Measurements from ENCODE around the gene FLNB. TPM values are rescaled to one million over a fixed set of nuclear protein-coding genes. Genes with fewer than 3 reads are reported as not detected.

The FLNB gene
- total and polyA plus RNA-seq, 2 of the 4 experiments (the other 2 are of a cell fraction) = 78.0 to 136 TPM

GRCh38 chr3:57973715-57974477 lies 34.3 kb upstream of the FLNB start:
- peak overlapping the region; percentile 87 for H3K14ac ChIP-seq (replicated peaks; ENCODE audit: low read depth, low read length)
- H3K27ac ChIP-seq (ENCODE audit: insufficient read depth, low read length) = peak overlapping the region; percentile 47
- TF ChIP-seq MXI1 (IDR thresholded peaks at IDR 0.05; ENCODE audit: borderline replicate concordance, low read depth, low read length) = no peak
- TF ChIP-seq SMC3 (IDR thresholded peaks at IDR 0.05; ENCODE audit: low read depth, low read length) = no peak
- TF ChIP-seq, protein P1, sequence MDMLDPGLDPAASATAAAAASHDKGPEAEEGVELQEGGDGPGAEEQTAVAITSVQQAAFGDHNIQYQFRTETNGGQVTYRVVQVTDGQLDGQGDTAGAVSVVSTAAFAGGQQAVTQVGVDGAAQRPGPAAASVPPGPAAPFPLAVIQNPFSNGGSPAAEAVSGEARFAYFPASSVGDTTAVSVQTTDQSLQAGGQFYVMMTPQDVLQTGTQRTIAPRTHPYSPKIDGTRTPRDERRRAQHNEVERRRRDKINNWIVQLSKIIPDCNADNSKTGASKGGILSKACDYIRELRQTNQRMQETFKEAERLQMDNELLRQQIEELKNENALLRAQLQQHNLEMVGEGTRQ (IDR thresholded peaks at IDR 0.05; ENCODE audit: low read depth, low read length) = no peak
- no peak for TF ChIP-seq RFX5 (IDR thresholded peaks at IDR 0.05; ENCODE audit: low read depth, low read length)
- no peak for TF ChIP-seq MAZ (IDR thresholded peaks at IDR 0.05; ENCODE audit: borderline replicate concordance, low read depth, low read length)
- TF ChIP-seq CEBPB (IDR thresholded peaks at IDR 0.05; ENCODE audit: low read depth, low read length) = no peak
- TF ChIP-seq RAD21 (IDR thresholded peaks at IDR 0.05; ENCODE audit: low read length) = no peak
- TF ChIP-seq MAFK (IDR thresholded peaks at IDR 0.05; ENCODE audit: low read depth, low read length) = no peak
- TF ChIP-seq CHD1 (IDR thresholded peaks at IDR 0.05; ENCODE audit: low read depth, low read length) = no peak
- no peak for TF ChIP-seq POLR2A (IDR thresholded peaks at IDR 0.05; ENCODE audit: low read depth, low read length)
- no peak overlapping the region for H3K4me2 ChIP-seq (ENCODE audit: low read depth, low read length)
- H3K18ac ChIP-seq (ENCODE audit: low read depth, low read length) = 0 out of 2 replicates have a peak overlapping the region, but pooled peaks have one; percentile 25
- H3K36me3 ChIP-seq (ENCODE audit: control insufficient read depth, insufficient read depth, low read length) = no peaks in the 10 kb centered on the region
- in situ Hi-C loops (cut with MboI; ENCODE audit: low sequenced_read_pairs) = no loop called here
- peak overlapping the region; percentile 39 for H4K5ac ChIP-seq (ENCODE audit: low read depth, low read length)
- H2AFZ ChIP-seq (replicated peaks; ENCODE audit: low read length, poor library complexity) = no peak overlapping the region
- peak overlapping the region; percentile 99 for H2BK120ac ChIP-seq (ENCODE audit: low read depth, low read length)
- CTCF ChIA-PET = interaction anchor here (0.6 kb wide), 2 partner anchors 11 to 12 kb away, joined by 3 read pairs; no protein-coding TSS in a partner anchor
- no TSS peak for BruUV-seq (replicated peaks)
- peak overlapping the region; percentile 61 to 80 for H4K8ac ChIP-seq (ENCODE audit: low read depth in 2 of 2, low read length in 2 of 2)
- intact Hi-C loops (cut with micrococcal nuclease) = no loop called here
- H3K23ac ChIP-seq (ENCODE audit: low read depth, low read length) = peak overlapping the region; percentile 38; the same call in 1 of the 2 replicates
- H3K9me1 ChIP-seq (ENCODE audit: insufficient read depth, low read length) = peaks cover 25% of the 10 kb centered on the region
- peak overlapping the region; percentile 94 for H2BK5ac ChIP-seq (ENCODE audit: low read depth, low read length, poor library complexity, severe bottlenecking)
- peaks cover 0 to 14% of the 10 kb centered on the region in 2 experiments; a peak in 2 of 4 replicates for H3K79me1 ChIP-seq (ENCODE audit: low read depth in 1 of 2, low read length in 2 of 2)
- H2AK5ac ChIP-seq (ENCODE audit: low read depth, low read length) = peak overlapping the region; percentile 99
- POLR2A ChIA-PET (ENCODE audit: unreplicated experiment) = no interaction called here
- WGBS, 2 experiments (ENCODE audit: extremely low coverage in 2 of 2, insufficient read length in 1 of 2) = 93% methylated on average over 8 of the region's 13 CpGs; no CpG with 5 or more reads in 1 of the 2 experiments
- no peaks in the 10 kb centered on the region for H3K27me3 ChIP-seq (ENCODE audit: control insufficient read depth, insufficient read depth, low read length)
- no peak overlapping the region for H2AK9ac ChIP-seq (replicated peaks; ENCODE audit: low read depth, low read length, poor library complexity)
- H4K91ac ChIP-seq (ENCODE audit: insufficient read depth, low read depth, low read length) = peak overlapping the region; percentile 74
- peak overlapping the region; percentile 99 for H2BK20ac ChIP-seq (ENCODE audit: low read depth, low read length)
- H3K4me1 ChIP-seq (ENCODE audit: control insufficient read depth, insufficient read depth, low read length) = peaks cover 25% of the 10 kb centered on the region
- no peak overlapping the region for H3K4me3 ChIP-seq (ENCODE audit: insufficient read depth, low read depth, low read length)
- no peak overlapping the region; the same call in 1 of the 2 replicates for H3K56ac ChIP-seq (ENCODE audit: extremely low read depth, insufficient read depth, low read length)
- H3K9me3 ChIP-seq (ENCODE audit: control insufficient read depth, insufficient read depth, low read length) = no peaks in the 10 kb centered on the region
- DNase-seq = no peak
- no peak for ATAC-seq (ENCODE audit: low read depth)
- H4K20me1 ChIP-seq (ENCODE audit: insufficient read depth, low read length) = no peaks in the 10 kb centered on the region
- H3K9ac ChIP-seq (ENCODE audit: low read depth, low read length) = no peak overlapping the region
- peak overlapping the region; percentile 99 for H2BK15ac ChIP-seq (ENCODE audit: low read depth, low read length)
- H3K4ac ChIP-seq (ENCODE audit: low read depth, low read length) = peak overlapping the region; percentile 99
- dilution Hi-C loops (cut with HindIII; ENCODE audit: low sequenced_read_pairs, unreplicated experiment) = no loop called here
